Psoas muscle (tissue), 8 donors: ENCODE measurements around the gene PWWP2B. TPM values are rescaled to one million over a fixed set of nuclear protein-coding genes. Genes with fewer than 3 reads are reported as not detected.

Source experiments
- ATAC-seq, 4 donors: fragments of 200-7000 bp; cut with Tn5 transposase; one replicate each; pipeline ENCODE4 v1.9.1; 2020; ENCODE audit warnings: moderate library complexity in 3 of 4, mild to moderate bottlenecking in 2 of 4
- DNase-seq, 2 donors: peaks; one replicate each; pipeline ENCODE4 v3.0.0-alpha.2; 2020
- H3K27ac ChIP-seq: fragments of 200-600 bp; one replicate; pipeline ENCODE4 v1.8.0; 2022
- H3K27me3 ChIP-seq, 3 donors: fragments of 200-600 bp in 1 of 3; one replicate each; pipeline versions ENCODE4 v1.6.1 to v1.8.0; 2013 to 2022; ENCODE audit warnings: low read length in 2 of 3, mild to moderate bottlenecking in 2 of 3, moderate library complexity in 1 of 3; ENCODE audit not compliant: insufficient read depth in 3 of 3
- H3K36me3 ChIP-seq, 2 donors: fragments of 200-600 bp in 1 of 2; one replicate each; pipeline versions ENCODE4 v1.6.1 to v1.8.0; 2013 to 2022; ENCODE audit warnings: low read depth in 1 of 2, mild to moderate bottlenecking in 1 of 2, moderate library complexity in 1 of 2; ENCODE audit not compliant: insufficient read depth in 1 of 2
- H3K4me1 ChIP-seq: fragments of 200-600 bp; one replicate; pipeline ENCODE4 v1.8.0; 2022
- H3K4me3 ChIP-seq: fragments of 200-600 bp; one replicate; pipeline ENCODE4 v1.8.0; 2022; ENCODE audit warnings: mild to moderate bottlenecking
- H3K9me3 ChIP-seq: fragments of 200-600 bp; one replicate; pipeline ENCODE4 v1.8.0; 2022
- WGBS, 3 donors: extraction: QIAGEN DNeasy Blood & Tissue Kit; methylation state at CpG; one replicate each; pipeline versions ENCODE4 v1.1.6 to v1.1.7; 2013; 5-methylcytosine and 5-hydroxymethylcytosine counted together
- intact Hi-C, 2 donors: fragments of 100-400 bp; cut with DNase I; formaldehyde crosslinking; loops; one replicate each; pipeline versions ENCODE4 v1.11.0 to v1.14.2; 2022
- polyA plus RNA-seq, 3 donors: library from polyadenylated mRNA; stranded (reverse); fragments of 200-250 nt; gene quantifications; one replicate each; pipeline ENCODE4 v1.2.3, GENCODE V29; 2013
- total RNA-seq, 4 donors: library from RNA; stranded (reverse); fragmentation: NEBNext Ultra II Directional in 2 of 4; extraction: Animal tissue kit (Norgen Biotek cat#: 25700) in 2 of 4; gene quantifications; one replicate each; pipeline versions ENCODE4 v1.2.1 to v1.2.4, GENCODE V29; 2021 to 2023
- TF ChIP-seq, protein P1 (sequence below): fragments of 200-600 bp; IDR thresholded peaks from one replicate; pipeline ENCODE4 v1.8.0; 2022; ENCODE audit warnings: antibody characterized with exemption
- donor health status: healthy with polysubstance abuse.
- donor health status: DM: no; HTN: no; CAD: no; lungs with moderate emphysema.
- donor health status: Bipolar disorder and iron deficiency.
- donor health status: healthy.
- donor health status: DM: yes; HTN: yes; CAD: no.
- donor health status: DM: no; HTN: no; CAD: no.
- donor health status: DM: no; HTN: no; CAD: no.
- donor health status: DM: yes; HTN: yes; CAD: no.

Gene PWWP2B
- total and polyA plus RNA-seq, 7 donors, result 14.5 to 35.2 (median 22.2) TPM

GRCh38 chr10:132447446-132448247, 50.6 kb downstream of the PWWP2B start:
- 79 to 84% (median 81%) methylated on average over 26 to 29 of the region's 29 CpGs for WGBS, 3 donors
- no peaks in the 10 kb centered on the region for H3K9me3 ChIP-seq
- peak overlapping the region; percentile 71 for H3K27ac ChIP-seq
- DNase-seq, result no peak
- TF ChIP-seq, protein P1, sequence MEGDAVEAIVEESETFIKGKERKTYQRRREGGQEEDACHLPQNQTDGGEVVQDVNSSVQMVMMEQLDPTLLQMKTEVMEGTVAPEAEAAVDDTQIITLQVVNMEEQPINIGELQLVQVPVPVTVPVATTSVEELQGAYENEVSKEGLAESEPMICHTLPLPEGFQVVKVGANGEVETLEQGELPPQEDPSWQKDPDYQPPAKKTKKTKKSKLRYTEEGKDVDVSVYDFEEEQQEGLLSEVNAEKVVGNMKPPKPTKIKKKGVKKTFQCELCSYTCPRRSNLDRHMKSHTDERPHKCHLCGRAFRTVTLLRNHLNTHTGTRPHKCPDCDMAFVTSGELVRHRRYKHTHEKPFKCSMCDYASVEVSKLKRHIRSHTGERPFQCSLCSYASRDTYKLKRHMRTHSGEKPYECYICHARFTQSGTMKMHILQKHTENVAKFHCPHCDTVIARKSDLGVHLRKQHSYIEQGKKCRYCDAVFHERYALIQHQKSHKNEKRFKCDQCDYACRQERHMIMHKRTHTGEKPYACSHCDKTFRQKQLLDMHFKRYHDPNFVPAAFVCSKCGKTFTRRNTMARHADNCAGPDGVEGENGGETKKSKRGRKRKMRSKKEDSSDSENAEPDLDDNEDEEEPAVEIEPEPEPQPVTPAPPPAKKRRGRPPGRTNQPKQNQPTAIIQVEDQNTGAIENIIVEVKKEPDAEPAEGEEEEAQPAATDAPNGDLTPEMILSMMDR, result no peak
- no peaks in the 10 kb centered on the region for H3K27me3 ChIP-seq
- no peaks in the 10 kb centered on the region for H3K36me3 ChIP-seq
- H3K4me1 ChIP-seq, result peaks cover 8% of the 10 kb centered on the region
- no peak overlapping the region for H3K4me3 ChIP-seq
- intact Hi-C loops, result loop anchor here in 1 of 2 donors (2.0 kb wide), 1 partner anchor 51 kb away; the partner anchor contains the start of gene PWWP2B
- ATAC-seq, result peak in 3 of 4 donors; percentile 2 to 9 (median 8)

DNA sequence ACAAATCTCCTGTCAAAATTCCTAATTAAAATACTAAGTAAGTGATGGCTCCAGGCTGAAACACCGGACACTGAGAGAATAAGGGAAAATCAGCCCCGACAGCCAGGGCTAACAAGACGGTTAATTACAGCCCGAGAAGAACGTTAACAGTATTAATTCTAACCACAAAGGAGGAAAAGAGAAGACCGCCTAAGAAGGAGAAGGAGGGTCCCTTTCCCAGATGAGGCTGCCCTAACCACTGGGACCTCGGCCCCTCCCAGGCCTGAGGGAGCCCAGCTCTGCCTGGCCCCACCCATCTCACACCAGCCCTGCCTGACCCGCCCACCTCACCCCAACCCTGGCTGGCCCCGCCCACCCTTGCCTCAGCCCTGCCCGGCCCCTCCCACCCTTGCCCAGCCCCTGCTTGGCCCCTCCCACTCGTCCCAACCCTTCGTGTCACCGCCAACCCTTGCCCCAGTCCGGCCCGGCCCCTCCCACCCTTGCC, 51.3 kb downstream of the PWWP2B start:
- Histone ChIP-seq H3K27ac (peak overlapping the region; percentile 71), H3K9me3 (no peaks in the 10 kb centered on the region), H3K36me3 (no peaks in the 10 kb centered on the region), H3K4me1 (peaks cover 12% of the 10 kb centered on the region), H3K4me3 (no peak overlapping the region), H3K27me3 (no peaks in the 10 kb centered on the region)
- WGBS, 3 donors, result 58 to 78% (median 60%) methylated on average over 14 to 15 of the region's 15 CpGs
- TF ChIP-seq, protein P1, result no peak
- intact Hi-C loops, result loop anchor here in 1 of 2 donors (2.0 kb wide), 1 partner anchor 51 kb away; the partner anchor contains the start of gene PWWP2B
- ATAC-seq, result peak; percentile 68 to 79 (median 73)
- DNase-seq, result peak; percentile 81 to 90

DNA sequence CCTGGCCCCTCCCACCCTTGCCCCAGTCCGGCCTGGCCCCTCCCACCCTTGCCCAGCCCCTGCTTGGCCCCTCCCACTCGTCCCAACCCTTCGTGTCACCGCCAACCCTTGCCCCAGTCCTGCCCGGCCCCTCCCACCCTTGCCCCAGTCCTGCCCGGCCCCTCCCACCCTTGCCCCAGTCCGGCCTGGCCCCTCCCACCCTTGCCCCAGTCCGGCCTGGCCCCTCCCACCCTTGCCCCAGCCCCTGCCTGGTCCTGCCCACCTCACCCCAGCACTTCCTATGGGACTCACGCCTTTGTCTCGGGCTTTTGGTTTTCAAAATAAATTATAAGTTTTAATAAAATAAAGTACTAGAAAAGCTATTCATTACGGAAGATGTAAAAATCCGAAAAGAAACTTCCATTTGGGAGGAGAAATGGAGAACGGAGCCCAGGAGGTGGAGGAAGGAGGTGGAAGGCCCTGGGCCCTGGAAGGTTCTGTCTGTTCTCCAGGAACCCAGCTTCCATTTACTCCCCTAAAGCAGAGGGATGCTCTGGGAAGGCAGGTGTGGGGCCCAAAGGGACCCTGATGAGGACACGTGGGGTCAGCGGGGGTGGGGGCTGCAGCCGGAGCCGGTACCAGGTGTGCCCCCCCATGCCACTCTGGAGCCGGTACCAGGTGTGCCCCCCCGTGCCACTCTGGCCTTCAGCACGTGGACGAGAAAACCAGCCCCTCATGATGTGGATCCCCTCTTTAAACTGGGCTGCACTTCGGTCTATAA, 52.2 kb downstream of the PWWP2B start:
- peaks cover 12% of the 10 kb centered on the region for H3K4me1 ChIP-seq
- peak overlapping the region; percentile 53 for H3K27ac ChIP-seq

DNA sequence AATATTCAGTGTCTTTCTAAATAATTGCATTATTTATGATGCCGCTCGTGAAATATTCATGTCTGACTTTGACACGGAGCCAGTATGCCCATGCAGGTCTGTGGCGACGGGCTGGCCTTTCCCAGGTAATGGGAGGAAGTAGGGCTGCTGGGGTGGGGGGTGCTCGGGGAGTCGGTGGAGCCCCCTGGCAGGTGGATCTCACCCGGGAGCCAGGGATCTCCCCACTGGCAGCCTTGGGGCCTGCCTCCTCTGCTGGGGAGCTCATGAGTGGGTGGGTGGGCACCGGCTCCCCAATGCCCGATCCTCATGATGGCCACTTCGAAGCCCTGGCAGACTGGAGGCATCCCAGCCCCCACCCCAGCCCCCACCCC, 52.8 kb downstream of the PWWP2B start:
- intact Hi-C loops, result loop anchor here (2.0 to 5.0 kb wide), 2 partner anchors 53 to 227 kb away; partner anchors contain the start of gene PWWP2B (in 1 of the 2)
- no peak overlapping the region for H3K27ac ChIP-seq
- peaks cover 12% of the 10 kb centered on the region for H3K4me1 ChIP-seq
- no peak overlapping the region for H3K4me3 ChIP-seq
- no peaks in the 10 kb centered on the region for H3K9me3 ChIP-seq
- WGBS, 3 donors, result 60 to 75% (median 69%) methylated on average over 8 to 11 of the region's 11 CpGs
- H3K36me3 ChIP-seq, result no peaks in the 10 kb centered on the region
- no peaks in the 10 kb centered on the region for H3K27me3 ChIP-seq
- DNase-seq, result peak; percentile 19 to 61
- TF ChIP-seq, protein P1, result no peak
- no peak for ATAC-seq

More for the DNA sequence above, 52.2 kb downstream of the PWWP2B start:
- H3K27me3 ChIP-seq, result no peaks in the 10 kb centered on the region
- no peak overlapping the region for H3K4me3 ChIP-seq
- 53 to 74% (median 67%) methylated on average over 15 to 22 of the region's 22 CpGs for WGBS, 3 donors
- DNase-seq (peak in 1 of 2 donors; percentile 87), ATAC-seq (peak; percentile 36 to 62 (median 45))
- no peaks in the 10 kb centered on the region for H3K36me3 ChIP-seq
- TF ChIP-seq, protein P1, result no peak
- H3K9me3 ChIP-seq, result no peaks in the 10 kb centered on the region
- intact Hi-C loops, result loop anchor here in 1 of 2 donors (2.0 kb wide), 1 partner anchor 52 kb away; the partner anchor contains the start of gene PWWP2B
